ENCODE results near the gene SRC.

GRCh38 chr20:37442547-37442946, 96.6 kb downstream of the SRC start:
- TF ChIP-seq CTCF (IDR thresholded peaks at IDR 0.05) = no peak
- no peak for TF ChIP-seq POLR2A (IDR thresholded peaks at IDR 0.05)

Data from body of pancreas (tissue), 4 donors.